ENCODE data around the gene CPM. TPM values are rescaled to one million over a fixed set of nuclear protein-coding genes. Genes with fewer than 3 reads are reported as not detected.
"Not testable (repeated sequence)": the region's sequence is repeated elsewhere in the genome, so short reads cannot be mapped to it uniquely, and the experiment has no call there.

The CPM gene
- total RNA-seq, 2 experiments from 2014 or later: 50.5 to 55.1 TPM

DNA sequence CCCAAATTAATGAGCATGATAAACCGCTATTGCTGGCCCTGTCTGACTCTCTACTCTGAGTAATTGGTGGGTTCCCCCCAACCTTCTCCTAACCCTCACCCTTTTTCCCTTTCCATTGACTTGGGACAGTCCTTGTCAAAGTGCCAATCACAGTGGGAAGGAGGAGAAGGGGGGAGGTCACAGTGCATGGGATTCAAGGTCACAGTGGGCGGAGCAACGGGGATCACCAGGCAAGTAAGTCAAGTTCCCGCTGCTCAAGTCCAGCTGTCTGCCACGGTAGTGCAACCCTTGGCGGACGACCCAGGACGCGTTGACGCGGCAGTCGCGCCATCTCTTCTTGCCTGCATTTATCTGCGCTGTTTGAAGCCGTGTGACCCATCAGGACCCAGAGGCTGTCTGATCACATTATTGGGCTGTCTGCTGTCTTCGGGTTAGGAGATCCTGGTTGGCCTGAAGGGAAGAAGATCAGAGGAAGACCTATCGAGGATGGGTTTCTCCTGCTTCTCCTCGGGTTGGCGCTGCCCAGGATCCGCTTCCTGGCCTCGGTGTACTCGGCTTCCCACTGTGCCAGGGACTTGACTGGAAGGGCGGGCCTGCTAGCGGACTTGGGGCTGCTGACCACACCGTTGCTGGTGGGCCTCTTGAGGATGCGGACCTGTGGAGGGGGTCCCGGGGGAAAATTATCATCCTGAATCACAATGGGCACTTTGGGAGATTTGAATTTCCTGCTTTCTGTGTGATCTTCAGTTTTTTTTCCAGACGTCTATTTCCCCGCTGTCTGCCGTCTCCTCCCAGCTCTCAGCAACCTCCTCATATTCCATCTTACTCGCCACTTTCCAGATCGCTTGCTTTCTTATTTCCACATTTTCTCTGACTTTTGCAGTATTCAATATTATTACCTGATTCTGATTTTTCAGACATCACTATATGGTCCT is 128.0 kb downstream of the CPM start:
- CTCF ChIA-PET: interaction anchor here (0.6 to 1.3 kb wide), 2 partner anchors 35 to 430 kb away, joined by 3 read pairs; no protein-coding TSS in a partner anchor
- DNase-seq: no peak
- Mint-ChIP-seq H3K36me3 (ENCODE audit: low read depth) (peaks cover 17% of the 10 kb centered on the region), H3K27me3 (ENCODE audit: low read depth) (no peaks in the 10 kb centered on the region), H3K4me3 (no peak overlapping the region), H3K4me1 (ENCODE audit: low read depth) (peaks cover 9% of the 10 kb centered on the region), H3K9me3 (no peaks in the 10 kb centered on the region), H3K27ac (no peak overlapping the region)
- intact Hi-C loops (cut with micrococcal nuclease): loop anchor here (5.0 kb wide), 5 partner anchors 173 to 1538 kb away; partner anchors contain the start of gene CAND1

DNA sequence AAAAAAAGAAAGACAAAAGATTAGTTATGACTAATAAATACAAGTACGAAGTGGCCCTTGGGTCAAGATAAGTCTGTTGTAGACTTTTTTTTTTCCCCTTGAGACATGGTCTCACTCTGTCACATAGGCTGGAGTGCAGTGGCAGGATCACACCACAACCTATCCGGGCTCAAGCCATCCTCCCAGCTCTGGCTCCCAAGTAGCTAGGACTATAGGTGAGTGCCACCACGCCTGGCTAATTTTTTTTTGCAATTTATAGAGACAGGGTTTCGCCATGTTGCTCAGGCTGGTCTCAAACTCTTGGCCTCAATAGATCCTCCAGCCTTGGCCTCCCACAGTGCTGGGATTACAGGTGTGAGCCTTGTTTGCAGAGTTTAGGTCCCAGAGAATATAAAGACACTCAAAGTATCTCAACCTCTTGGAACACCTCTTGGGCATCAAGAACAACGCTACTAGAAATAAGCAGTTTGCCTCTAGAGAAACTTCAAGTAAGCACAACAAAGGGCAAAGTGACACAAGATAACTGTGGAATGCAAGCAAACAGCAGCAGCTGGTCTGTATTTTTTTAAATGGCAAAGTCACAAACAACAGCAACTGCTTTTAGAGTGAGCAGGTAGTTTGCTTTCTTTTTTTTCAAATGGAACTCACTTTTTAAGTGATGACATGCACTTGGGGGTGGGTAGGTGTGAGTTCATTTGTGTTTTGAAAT is 128.9 kb downstream of the CPM start:
- CTCF ChIA-PET: interaction anchor here (0.6 to 1.3 kb wide), 2 partner anchors 9 to 34 kb away, joined by 3 read pairs; no protein-coding TSS in a partner anchor
- no peak for DNase-seq

DNA sequence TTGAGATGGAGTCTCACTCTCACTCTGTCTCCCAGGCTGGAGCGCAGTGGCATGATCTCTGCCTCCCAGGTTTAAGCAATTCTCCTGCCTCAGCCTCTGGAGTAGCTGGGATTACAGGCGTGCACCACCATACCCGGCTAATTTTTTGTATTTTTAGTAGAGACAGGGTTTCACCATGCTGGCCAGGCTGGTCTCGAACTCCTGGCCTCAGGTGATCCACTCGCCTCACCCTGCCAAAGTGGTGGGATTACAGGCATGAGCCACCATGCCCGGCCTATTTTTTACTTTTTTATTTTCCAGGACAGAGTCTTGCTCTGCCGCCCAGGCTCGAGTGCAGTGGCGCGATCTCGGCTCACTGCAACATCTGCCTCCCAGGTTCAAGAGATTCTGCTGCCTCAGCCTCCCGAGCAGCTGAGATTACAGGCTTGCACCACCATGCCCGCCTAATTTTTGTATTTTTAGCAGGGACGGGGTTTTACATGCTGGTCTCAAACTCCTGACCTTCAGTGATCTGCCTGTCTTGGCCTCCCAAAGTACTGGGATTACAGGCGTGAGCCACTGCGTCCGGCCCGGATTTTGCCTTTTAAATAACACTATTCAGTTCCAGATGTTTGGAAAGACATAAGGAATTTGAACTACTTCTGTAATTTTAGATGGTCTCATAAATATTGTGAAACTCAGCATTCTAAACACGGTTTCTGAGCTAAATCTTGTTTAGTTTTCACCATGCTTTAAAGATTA is 129.9 kb downstream of the CPM start:
- H3K36me3 Mint-ChIP-seq (ENCODE audit: low read depth); H3K27ac Mint-ChIP-seq; H3K27me3 Mint-ChIP-seq (ENCODE audit: low read depth); H3K4me3 Mint-ChIP-seq; H3K9me3 Mint-ChIP-seq; DNase-seq; H3K4me1 Mint-ChIP-seq (ENCODE audit: low read depth); intact Hi-C loops (cut with micrococcal nuclease): not testable (repeated sequence)
- CTCF ChIA-PET: interaction anchor here (0.6 kb wide), 1 partner anchor 10 kb away, joined by 3 read pairs; no protein-coding TSS in a partner anchor

More for the DNA sequence above, 128.9 kb downstream of the CPM start:
- no peak overlapping the region for H3K27ac Mint-ChIP-seq
- no peak overlapping the region for H3K4me3 Mint-ChIP-seq
- peaks cover 8% of the 10 kb centered on the region for H3K4me1 Mint-ChIP-seq (ENCODE audit: low read depth)
- intact Hi-C loops (cut with micrococcal nuclease): no loop called here
- no peaks in the 10 kb centered on the region for H3K9me3 Mint-ChIP-seq
- no peaks in the 10 kb centered on the region for H3K27me3 Mint-ChIP-seq (ENCODE audit: low read depth)
- peaks cover 9% of the 10 kb centered on the region for H3K36me3 Mint-ChIP-seq (ENCODE audit: low read depth)

- H3K9me3 Mint-ChIP-seq, CTCF ChIA-PET: not testable (repeated sequence)
These were observed 130.6 kb downstream of the CPM start for GRCh38 chr12:68802372-68802745.

More at GRCh38 chr12:68802372-68802745, 130.6 kb downstream of the CPM start:
- intact Hi-C loops (cut with micrococcal nuclease); H3K4me3 Mint-ChIP-seq; H3K27me3 Mint-ChIP-seq (ENCODE audit: low read depth); H3K4me1 Mint-ChIP-seq (ENCODE audit: low read depth); DNase-seq; H3K36me3 Mint-ChIP-seq (ENCODE audit: low read depth); H3K27ac Mint-ChIP-seq: not testable (repeated sequence)

Other genes starting within 250 kb of the CPM start
- 100 to 1,000 TPM; 126 to 135 TPM for gene NUP107, start 246.2 kb downstream of the CPM start, total RNA-seq
- gene SLC35E3, start 187.0 kb downstream of the CPM start, total RNA-seq: 1 to 10 TPM; 2.8 to 3.1 TPM
- 100 to 1,000 TPM; 165 to 166 TPM for gene MDM2, start 125.0 kb downstream of the CPM start, total RNA-seq

Data from activated naive CD4-positive, alpha-beta T cell treated with anti-CD3 and anti-CD28 coated beads for 36 hours (primary cell).